ENCODE data around the gene IBA57.

Gene IBA57

DNA sequence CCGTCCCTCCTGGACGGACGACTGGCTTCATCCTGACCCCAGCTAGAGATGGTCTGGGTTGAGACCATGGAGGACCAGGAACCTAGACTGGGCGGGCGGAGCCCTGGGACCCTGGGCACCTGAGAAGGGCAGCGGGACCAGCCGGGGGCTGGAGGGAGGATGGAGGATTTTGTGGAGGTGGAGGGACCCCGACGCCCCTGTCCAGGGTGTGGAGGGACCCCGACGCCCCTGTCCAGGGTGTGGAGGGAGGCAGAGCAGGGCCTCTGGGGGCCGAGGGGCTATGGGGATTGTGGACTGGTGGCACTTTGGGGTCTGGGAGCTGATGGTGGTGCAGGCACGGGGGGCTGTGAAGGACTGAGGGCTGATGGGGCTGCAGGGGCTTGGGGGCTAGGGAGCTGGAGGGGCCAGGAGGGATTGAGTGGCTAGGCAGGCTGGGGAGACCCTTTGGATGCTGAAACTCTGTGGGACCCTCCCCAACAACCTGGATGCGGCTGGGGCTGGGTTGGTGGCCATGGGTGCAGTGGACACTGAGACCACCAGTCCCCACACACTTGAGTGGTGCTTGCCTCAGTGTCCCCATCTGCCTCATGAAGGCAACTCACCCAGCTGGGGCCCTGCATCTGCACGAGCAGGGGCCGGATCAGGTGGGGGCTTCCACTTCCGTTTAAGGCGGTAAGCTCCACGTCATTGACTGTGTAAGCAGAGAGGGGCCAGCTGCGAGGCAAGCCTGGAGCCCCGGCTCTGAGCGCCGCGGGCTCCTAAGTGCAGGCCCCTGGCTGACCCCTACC is 8.5 kb upstream of the IBA57 start:
- no peak for DNase-seq

DNA sequence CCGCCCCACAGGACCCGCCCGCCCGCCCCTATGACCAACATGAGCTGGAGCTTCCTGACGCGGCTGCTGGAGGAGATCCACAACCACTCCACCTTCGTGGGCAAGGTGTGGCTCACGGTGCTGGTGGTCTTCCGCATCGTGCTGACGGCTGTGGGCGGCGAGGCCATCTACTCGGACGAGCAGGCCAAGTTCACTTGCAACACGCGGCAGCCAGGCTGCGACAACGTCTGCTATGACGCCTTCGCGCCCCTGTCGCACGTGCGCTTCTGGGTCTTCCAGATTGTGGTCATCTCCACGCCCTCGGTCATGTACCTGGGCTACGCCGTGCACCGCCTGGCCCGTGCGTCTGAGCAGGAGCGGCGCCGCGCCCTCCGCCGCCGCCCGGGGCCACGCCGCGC is 7.9 kb upstream of the IBA57 start:
- no peak for DNase-seq

DNA sequence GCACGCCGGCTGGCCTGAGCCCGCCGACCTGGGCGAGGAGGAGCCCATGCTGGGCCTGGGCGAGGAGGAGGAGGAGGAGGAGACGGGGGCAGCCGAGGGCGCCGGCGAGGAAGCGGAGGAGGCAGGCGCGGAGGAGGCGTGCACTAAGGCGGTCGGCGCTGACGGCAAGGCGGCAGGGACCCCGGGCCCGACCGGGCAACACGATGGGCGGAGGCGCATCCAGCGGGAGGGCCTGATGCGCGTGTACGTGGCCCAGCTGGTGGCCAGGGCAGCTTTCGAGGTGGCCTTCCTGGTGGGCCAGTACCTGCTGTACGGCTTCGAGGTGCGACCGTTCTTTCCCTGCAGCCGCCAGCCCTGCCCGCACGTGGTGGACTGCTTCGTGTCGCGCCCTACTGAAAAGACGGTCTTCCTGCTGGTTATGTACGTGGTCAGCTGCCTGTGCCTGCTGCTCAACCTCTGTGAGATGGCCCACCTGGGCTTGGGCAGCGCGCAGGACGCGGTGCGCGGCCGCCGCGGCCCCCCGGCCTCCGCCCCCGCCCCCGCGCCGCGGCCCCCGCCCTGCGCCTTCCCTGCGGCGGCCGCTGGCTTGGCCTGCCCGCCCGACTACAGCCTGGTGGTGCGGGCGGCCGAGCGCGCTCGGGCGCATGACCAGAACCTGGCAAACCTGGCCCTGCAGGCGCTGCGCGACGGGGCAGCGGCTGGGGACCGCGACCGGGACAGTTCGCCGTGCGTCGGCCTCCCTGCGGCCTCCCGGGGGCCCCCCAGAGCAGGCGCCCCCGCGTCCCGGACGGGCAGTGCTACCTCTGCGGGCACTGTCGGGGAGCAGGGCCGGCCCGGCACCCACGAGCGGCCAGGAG is 7.2 kb upstream of the IBA57 start:
- no peak for DNase-seq

DNA sequence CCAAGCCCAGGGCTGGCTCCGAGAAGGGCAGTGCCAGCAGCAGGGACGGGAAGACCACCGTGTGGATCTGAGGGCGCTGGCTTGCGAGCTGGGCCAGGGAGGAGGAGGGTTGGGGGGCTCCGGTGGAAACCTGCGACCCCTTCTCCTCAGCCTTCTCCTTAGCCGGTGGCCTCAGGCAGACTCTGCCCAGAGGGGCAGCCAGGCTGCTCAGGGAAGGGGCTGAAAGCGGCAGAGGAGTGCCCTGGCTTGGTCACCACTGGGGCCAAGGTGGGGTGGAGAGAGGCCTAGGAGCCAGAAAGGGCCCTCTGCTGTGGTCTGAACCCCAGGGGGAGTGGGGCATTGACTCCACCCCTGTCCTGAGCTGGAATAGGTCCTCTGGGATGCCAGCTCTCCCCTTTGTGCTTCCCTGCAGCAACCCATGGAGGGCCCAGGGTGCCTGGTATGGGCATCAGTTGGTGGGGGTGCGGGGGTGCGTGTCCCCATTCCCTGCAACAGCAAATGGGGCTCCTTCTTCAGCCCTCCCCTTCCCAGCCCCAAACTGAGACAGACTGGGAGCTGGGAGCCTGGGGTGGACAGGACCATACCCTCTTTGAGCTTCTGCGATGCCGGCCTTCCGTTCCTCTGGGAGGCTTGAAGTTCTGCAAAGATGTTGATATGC is 6.5 kb upstream of the IBA57 start:
- no peak for DNase-seq

DNA sequence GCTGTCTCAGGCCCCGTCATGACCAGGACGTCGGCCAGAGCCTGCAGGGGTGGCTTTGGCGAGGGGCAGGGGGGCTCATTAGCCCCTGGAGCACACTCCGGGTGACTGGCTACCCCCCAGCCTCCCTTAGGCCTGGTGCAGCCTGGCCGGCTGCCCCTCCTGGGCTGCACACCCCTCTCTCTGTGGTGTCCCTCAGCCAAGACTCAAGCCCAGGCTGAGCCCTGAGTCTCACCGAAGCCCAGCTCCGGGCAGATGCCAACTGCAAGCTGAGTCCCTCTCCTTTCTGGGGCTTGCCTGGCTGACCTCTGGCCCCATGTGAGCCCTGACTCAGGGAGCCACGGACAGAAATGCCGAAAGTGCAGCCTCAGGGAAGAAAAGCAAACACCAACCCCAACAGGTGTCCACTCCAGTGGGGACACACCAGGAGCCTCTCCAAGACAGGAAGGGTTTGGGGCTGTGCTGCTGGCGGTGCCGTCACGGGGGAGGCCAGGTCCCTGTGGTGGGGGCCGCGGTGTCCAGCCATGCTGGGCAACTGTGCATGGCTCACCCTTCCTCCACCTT is 5.3 kb upstream of the IBA57 start:
- DNase-seq, result no peak

DNA sequence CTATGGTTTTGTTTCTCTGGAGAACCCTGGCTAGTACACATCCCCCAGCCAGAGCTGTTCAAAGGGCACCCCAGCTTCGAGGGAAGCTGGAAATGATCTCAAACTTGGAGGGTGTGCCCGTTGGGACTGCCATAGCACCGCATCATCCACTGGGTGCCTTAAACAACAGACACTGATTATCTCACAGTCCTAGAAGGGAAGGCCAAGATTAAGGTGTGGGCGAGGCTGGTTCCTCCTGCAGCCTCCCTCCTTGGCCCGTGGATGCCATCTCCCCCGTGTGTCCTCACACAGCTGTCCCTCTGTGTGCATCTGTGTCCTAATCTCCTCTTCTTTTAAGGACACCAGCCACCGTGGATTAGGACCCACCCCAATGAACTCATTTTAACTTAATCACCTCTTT is 4.2 kb upstream of the IBA57 start:
- DNase-seq, result peak; percentile 32 to 59

DNA sequence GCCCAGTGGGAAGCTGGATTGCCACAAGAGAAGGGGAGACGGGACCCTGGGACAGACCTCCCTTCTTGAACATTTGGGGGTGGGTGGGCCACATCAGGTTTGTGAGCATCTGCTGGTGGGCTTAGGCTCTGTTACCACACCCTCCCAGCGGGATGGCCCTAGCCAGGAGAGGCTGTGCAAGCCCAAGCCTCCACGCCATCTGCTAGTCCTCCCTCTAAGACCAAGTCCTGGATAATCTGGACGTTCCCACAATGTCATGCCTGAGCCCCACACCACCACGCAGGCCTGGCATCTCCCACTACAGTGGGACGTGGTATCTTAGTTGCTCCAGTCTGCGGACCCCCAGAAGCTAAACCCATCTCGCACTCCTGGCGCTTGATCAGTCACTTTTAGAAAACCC is 3.7 kb upstream of the IBA57 start:
- no peak for DNase-seq

DNA sequence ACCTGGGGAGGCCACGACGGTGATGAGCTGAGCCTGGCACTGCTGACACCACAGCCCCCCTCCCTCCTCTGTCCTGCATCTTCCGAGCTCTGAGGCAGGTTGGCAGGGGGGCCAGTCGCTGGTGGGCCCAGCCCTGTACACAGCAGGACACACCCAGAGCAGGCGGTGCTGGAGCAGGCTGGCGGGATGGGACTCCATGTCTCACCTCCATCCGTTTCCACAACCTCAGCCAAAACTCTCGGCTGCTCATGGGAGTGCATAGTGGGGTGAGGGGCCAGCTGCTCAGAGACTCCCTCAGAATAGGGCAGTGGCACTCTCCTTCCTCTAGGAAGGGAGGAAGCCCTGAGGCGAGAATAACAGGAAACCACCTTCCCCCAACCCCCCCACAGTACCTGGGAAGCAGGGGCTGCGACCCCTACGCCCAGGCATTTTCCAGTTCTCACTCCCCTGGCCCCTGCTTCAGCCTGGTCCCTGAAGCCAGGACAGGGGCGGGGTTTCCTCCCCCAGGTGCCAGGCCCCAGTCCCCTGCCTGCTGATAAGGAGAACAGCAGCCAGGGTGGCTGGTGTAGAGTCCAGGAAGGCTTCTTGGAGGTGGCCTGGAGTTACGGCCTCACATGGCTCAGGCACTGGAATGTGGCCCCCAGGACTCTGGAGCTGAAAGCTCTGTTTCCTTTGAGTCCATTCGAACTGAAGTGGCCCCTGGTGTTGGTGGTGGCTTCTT is 3.2 kb upstream of the IBA57 start:
- DNase-seq, result no peak

DNA sequence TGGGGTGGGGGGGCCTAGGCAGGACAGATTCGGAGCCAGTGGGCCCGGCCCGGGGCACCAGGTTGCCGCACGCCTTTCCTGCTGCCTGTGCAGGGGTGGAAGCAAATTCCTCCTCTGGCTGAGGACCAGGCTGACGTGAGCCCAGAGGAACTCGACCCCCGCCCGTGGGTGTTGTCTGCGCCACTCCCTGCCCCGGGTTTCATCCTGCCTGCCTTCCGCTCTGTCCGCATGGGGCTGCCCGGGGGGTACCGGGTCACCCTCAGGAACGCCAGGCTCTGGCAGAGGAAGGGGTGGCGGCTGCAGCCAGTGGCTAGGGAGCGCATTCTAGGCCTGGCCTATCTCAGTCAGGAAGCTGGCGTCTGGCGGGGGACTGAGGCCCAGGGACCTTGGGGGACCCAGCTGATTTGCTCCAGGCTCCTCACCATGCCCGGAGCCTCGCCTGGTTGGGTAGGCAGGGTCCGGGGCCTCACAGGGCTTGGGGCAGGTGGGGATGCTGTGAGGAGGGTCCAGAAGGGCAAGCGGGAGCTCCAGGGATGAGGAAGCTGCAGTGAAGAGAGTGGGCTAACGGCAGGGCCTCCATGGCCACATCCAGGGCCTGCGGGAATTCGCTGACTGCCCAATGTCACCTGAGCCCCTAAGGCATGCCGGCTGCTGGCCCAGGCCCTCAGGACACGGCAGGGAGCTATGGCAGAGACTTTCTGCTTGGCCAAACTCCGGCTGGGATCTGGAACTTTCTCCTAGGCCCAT is 2.4 kb upstream of the IBA57 start:
- peak; percentile 19 to 57 for DNase-seq

DNA sequence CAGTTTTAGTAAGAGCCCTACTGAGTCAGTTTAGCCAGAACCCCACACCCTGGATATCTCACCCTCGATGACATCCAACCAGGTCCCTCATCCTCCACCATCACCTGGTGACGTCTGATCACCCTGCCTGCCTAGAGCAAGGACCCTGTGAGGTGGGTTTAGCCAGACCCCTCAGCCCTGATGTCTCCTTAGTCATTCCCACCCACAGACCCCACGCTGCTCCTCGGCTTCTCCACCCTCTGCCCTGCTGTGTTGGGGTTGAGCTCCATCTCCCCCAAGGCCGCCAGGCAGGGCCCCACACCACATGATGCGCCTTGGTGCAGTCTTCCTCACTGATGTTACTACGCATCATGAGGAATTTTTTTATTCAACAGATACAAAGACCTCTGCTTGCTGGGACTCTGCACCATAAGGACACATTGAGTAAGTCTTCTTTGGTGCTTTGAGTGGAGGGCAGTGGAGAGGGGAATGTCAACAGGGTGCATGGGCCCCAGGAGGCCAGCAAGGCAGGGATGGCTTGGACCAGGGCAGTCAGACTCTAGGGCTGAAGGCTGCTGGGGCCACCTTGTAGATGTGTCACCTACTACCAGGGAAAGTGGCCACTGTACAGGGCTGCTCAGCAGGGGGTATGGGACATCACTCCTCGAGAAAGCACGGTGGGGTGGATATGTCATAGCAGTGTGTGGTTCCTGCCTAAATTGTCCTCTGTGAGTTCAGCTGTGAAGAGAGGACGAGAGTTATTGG is 1.7 kb upstream of the IBA57 start:
- DNase-seq, result no peak

DNA sequence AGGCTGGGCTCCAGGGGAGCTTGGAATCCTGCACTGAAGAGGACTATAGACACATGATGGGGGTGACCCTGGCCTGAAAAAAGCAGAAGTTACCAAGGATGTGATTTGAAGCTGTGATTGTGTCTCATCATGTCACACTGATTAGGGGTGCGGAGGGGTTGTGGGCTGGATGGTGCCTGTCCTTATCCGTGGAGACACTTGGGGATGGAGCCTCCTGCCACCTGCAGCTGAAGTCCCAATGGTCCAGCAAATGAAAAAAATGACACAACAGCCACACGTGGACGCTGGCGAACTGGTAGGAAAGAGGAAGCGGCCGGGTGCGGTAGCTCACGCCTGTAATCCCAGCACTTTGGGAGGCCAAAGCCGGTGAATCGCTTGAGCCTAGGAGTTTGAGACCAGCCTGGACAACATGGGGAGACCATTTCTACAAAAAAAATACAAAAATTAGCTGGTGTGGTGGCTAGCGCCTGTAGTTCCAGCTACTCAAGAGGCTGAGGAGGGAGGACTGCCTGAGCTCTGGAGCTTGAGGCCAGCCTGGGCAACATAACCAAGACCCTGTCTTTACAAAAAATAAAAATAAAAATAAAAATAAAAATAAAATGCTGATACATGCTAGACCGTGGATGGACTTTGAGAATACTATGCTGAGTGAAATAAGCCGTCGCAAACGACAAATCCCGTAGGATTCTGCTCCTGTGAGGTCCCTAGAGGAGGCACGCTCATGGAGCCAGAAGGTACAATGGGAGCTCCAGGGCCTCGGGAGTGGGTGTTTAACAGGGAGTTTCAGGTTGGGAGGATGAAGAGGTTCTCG is 838 bp upstream of the IBA57 start:
- DNase-seq, result peak; percentile 61 to 74

DNA sequence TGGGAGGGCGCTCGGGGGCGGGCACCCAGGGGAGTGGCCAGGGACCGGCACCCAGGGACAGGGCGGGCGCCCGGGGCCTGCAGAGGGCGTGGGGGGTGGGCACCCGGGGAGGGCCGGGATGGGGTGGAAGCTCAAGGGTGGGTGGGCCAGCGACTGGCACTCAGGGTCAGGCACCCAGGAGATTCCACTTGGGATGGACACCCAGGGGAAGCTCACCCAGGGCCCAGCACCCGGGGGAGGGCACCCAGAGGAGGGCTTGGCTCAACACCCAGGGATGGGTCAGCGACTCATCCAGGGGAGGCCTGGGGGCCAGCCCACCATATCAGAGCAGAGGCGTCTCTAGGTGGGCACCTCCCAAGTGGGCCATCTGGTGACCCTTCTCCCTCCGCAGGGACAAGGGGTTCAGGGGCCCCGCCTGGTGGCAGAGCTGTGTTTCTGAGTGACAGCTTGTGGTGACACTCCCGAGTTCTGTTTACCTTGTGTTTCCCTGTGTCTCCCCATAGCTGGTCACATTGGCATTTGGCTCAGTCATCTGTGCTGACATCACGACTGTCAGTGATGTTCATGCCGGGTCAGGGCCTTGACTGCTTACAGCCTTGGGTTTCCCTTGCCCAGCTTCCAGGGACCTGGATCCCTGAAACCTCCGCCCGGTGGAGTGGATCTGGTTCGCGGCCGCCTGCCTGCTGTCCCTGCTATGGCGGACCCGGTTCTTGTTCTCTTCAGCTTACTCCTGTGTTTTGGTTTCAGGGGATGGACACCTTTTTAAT is 749 bp downstream of the IBA57 start:
- peak; percentile 64 to 77 for DNase-seq

DNA sequence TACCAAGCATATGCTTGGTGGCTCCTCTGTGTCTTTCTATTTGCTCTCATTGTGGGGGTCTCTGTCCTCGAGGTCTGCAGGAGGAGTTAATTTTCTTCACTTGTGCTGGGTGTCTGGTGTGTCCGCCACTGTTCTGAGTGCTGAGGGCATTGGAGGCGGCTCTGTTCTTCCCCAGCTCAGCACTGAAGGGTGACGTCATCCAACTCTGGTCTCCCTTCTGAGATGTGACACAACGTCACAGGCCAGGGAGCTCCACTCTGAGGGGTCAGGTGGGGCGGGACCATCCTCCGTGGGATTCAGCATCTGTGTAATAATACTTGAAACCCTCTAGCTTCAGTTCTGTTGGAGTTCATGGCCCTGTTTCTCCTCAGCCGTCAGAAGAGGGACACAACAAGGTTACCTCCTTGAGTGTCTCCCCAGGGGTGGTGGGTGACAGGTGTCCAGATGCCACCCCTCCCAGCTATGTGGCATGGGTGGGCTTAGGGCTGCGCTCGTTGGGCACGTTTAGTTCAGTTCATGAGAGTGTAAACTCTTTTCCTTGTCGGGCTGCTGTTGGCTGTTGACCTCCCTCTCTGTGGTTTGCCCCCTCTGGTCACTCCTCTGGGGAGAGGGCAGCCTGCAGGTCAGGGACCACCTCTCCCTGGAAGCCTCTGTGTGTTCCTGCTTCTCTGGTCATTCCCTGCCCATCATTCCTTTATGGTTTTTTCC is 3.1 kb downstream of the IBA57 start:
- no peak for DNase-seq

DNA sequence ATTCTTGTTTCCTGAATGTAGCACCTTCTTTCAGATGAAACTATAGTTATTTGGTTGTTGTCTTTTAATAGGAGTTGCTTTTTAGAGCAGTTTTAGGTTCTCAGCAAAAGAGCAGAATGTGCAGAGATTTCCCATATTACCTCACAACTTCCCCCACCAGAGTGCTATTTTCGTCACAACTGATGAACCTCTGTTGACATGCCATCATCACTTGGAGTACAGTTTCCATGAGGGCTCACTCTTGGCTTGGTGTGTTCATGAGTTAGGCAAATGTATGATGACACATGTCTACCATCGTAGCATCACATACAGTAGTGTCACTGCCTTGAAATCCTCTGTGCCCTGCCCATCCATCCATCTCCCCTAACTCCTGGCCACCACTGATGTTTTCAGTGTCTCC is 3.7 kb downstream of the IBA57 start:
- no peak for DNase-seq

DNA sequence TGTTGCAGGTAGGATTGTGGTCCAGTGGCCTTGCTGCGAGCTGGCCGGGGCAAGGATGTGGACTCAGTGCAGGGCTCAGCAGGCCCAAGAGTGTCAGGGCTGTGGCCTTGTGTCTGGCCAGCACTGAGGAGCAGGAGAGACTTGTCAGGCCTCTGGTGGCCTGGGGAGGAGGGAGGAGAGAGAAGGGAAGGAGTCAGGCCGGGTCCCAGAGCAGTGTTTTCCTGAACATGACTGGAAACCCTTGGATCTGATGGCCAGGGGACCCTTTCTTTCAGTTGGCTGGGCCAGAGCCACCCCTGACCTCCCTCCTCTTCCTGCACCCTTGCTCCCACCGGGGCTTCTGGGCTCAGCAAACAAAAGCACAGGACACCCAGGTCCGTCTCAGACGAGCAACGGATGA is 5.1 kb downstream of the IBA57 start:
- DNase-seq, result no peak

DNA sequence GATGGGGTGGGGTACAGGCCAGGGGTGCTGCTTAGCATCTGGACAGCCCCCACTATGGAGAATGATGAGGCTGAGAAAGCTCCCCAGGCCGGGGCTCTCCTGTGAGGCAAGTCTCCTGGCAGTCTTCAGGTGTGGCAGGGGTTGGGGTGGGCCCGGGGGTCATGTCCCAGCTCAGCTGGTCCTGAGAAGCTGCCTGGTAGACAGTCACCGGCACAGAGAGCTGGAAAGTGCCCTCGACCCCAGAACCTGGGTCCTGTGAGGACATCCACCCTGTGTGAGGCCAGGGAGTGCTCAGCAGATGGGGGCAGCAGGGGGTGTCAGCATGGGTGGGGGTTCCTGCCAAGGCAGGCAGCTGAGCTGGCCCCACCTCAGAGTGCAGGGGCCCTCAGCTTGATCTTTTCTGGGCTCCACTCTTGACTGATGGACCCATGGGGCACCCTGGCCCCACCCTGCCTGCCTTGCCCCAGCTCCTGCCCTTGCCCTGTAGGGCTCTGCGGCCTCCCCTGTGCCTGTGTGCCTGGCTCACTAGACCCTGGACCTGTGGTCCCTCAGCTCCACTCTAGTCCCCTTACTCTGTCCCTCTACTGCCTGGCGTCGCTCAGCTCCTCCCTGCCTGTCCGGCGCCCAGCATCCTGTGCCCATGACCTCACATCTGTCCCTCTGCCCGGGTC is 5.8 kb downstream of the IBA57 start:
- no peak for DNase-seq

DNA sequence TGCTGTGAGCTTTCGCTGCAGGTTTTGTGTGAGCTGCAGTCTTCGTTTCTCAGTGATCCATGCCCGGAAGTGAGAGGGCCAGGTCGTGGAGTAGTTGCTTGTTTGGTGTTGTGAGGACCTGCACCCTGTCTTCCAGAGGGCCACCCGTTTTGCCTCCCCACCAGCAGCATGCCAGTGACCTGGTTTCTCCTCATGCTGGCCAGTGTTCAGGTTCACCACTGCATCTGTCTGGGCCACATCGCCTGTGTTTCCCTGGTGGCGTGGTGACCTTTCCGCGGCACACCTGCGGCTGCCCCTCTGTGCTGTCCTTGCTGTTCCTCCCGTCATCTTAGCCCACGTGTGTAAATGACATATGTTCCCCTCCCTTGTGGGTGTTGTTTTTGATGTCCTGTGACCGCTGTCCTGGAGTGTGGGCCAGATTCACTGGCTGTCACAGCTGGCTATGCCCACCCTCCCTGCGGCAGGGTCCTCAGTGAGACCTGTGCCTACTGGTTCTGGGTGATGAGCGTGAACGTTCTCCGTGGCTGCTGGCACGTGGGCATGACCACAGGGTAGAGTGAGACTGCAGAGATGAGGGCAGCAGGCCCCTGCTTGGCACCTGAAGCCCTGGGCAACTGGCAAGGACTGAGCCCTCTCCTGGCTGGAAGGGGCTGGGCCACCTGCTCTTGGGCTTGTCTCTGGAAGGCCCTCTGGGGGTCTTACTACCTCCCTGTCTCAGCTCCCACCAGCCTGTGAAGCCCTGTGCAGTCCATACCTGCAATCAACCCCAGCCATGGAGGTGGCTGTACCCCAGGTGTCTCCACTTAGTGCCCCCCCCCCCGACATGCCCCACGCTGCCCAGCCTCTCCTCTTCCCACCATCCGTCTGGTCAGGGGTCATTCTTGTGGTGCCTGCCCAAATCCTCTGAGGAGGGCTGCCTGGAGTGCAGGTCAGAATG is 7.3 kb downstream of the IBA57 start:
- DNase-seq, result no peak

Data from inflammatory macrophage (primary cell).